Erythroblast (primary cell): Measurements from ENCODE around the gene SH3D21.

Source experiments
- GATA1 ChIP-seq: IDR thresholded peaks from 2 replicates; pipeline ENCODE4 v1.6.1; 2011; ENCODE audit warnings: low read depth, mild to moderate bottlenecking, control low read depth, low read length, moderate library complexity
- POLR2A ChIP-seq: IDR thresholded peaks from 2 replicates; pipeline ENCODE4 v1.6.1; 2011; ENCODE audit warnings: mild to moderate bottlenecking, low read length

GRCh38 chr1:36305915-36306209 is 306 bp upstream of the SH3D21 start:
- TF ChIP-seq POLR2A: no peak
- TF ChIP-seq GATA1: no peak
